ENCODE data around the gene MPZL2.

MPZL2 gene

GRCh38 chr11:118219732-118220131 lies 44.4 kb downstream of the MPZL2 start:
- DNase-seq (ENCODE audit: low spot score), result no peak

- no peak for DNase-seq (ENCODE audit: low spot score)
Measured at GRCh38 chr11:118219244-118219643, 44.9 kb downstream of the MPZL2 start.

GRCh38 chr11:118217575-118217974 lies 46.5 kb downstream of the MPZL2 start:
- no peak for DNase-seq (ENCODE audit: low spot score)

- no peak for DNase-seq (ENCODE audit: low spot score)
Measured at GRCh38 chr11:118216621-118217481, 47.2 kb downstream of the MPZL2 start.

GRCh38 chr11:118215765-118216164 lies 48.3 kb downstream of the MPZL2 start:
- no peak for DNase-seq (ENCODE audit: low spot score)

GRCh38 chr11:118215262-118215661 lies 48.8 kb downstream of the MPZL2 start:
- DNase-seq (ENCODE audit: low spot score), result no peak

- DNase-seq (ENCODE audit: low spot score), result no peak
Measured at GRCh38 chr11:118214210-118214914, 49.7 kb downstream of the MPZL2 start.

- no peak for DNase-seq (ENCODE audit: low spot score)
Measured at GRCh38 chr11:118213781-118214180, 50.3 kb downstream of the MPZL2 start.

GRCh38 chr11:118213201-118213600 lies 50.9 kb downstream of the MPZL2 start:
- DNase-seq (ENCODE audit: low spot score), result no peak

- no peak for DNase-seq (ENCODE audit: low spot score)
Measured at GRCh38 chr11:118212781-118213191, 51.3 kb downstream of the MPZL2 start.

- DNase-seq (ENCODE audit: low spot score), result no peak
Measured at GRCh38 chr11:118212131-118212725, 51.9 kb downstream of the MPZL2 start.

GRCh38 chr11:118211006-118211405 lies 53.1 kb downstream of the MPZL2 start:
- DNase-seq (ENCODE audit: low spot score), result peak; percentile 30

- no peak for DNase-seq (ENCODE audit: low spot score)
Measured at GRCh38 chr11:118210323-118210722, 53.8 kb downstream of the MPZL2 start.

- DNase-seq (ENCODE audit: low spot score), result no peak
Measured at GRCh38 chr11:118209033-118209432, 55.1 kb downstream of the MPZL2 start.

GRCh38 chr11:118207079-118207478 lies 57.0 kb downstream of the MPZL2 start:
- DNase-seq (ENCODE audit: low spot score), result no peak

- no peak for DNase-seq (ENCODE audit: low spot score)
Measured at GRCh38 chr11:118206391-118207031, 57.6 kb downstream of the MPZL2 start.

- no peak for DNase-seq (ENCODE audit: low spot score)
Measured at GRCh38 chr11:118205606-118206378, 58.3 kb downstream of the MPZL2 start.
